NCI-H446 (cell line): ENCODE results near the gene FBLIM1.
A peak's percentile ranks its signal among the peaks of the same experiment; 100 is the strongest.
"Not testable (repeated sequence)": the region's sequence is repeated elsewhere in the genome, so short reads cannot be mapped to it uniquely, and the experiment has no call there.

Source experiments
- DNase-seq, 2 experiments: peaks; one replicate each; lab custom pipeline; 2025; lab: John Stamatoyannopoulos, UW

Gene FBLIM1

DNA sequence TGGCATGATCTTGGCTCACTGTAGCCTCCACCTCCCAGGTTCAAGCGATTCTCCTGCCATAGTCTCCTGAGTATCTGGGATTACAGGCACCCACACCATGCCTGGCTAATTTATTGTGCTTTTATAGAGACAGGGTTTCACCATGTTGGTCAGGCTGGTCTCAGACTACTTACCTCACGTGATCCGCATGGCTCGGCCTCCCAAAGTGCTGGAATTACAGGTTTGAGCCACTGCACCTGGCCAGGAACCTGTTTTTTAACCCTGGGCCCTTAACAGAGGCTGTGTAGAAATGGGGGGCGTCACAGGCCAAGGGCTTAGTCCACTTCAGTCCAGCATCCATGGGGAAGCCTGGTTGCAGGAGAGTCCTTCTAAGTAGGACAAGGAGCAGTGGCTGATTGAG lies 9.3 kb downstream of the FBLIM1 start:
- no peak for DNase-seq

DNA sequence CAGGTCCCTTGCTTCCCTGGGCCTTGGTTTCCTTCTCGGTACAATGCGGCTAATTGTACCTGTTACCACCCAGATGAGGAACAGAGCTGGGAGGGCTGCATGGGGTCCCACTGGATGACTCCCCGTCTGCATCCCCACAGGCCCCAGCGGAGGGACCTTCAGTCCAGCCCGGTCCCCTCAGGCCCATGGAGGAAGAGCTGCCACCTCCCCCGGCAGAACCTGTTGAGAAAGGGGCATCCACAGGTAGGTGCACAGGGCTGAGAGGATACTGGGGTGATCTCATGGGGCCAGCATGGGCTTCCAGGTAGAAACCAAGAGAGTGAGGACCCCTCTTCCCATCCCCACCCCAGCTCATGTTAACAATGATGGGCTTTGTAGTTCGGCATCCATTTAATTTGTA lies 9.8 kb downstream of the FBLIM1 start:
- no peak for DNase-seq

GRCh38 chr1:15770313-15770962 lies 11.8 kb downstream of the FBLIM1 start:
- no peak for DNase-seq

GRCh38 chr1:15771836-15772515 lies 13.4 kb downstream of the FBLIM1 start:
- DNase-seq = no peak

- no peak for DNase-seq
Observed at GRCh38 chr1:15775706-15776105, 17.1 kb downstream of the FBLIM1 start.

GRCh38 chr1:15777909-15778707 lies 19.5 kb downstream of the FBLIM1 start:
- no peak for DNase-seq

DNA sequence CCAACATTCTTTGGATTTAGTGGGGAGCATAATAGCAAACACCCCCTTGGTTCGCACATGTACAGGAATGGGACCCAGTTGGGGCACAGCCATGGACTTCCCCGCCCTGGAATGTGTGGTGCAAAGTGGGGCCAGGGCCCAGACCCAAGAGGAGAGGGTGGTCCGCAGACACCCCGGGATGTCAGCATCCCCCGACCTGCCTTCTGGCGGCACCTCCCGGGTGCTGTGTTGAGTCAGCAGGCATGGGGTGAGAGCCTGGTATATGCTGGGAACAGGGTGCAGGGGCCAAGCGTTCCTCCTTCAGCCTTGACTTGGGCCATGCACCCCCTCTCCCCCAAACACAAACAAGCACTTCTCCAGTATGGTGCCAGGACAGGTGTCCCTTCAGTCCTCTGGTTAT lies 27.1 kb downstream of the FBLIM1 start:
- DNase-seq = no peak

DNA sequence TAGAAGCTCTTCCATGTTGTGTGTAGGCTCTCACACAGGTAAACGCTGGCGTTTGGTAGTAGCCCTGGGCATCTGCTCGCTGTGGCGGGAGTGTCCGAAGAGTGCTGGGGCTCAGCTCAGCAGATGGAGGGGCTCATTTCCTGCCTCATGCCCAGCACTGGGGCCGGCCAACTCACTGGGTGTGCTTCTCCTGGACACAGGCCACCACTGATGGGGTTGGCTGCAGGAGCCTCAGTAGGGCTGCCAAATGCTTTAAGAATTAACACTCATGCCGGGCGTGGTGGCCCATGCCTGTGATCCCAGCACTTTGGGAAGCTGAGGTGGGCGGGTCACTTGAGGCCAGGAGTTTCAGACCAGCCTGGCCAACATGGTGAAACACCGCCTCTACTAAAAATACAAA lies 28.0 kb downstream of the FBLIM1 start:
- DNase-seq = no peak

- no peak for DNase-seq
Observed at GRCh38 chr1:15788624-15789301, 30.2 kb downstream of the FBLIM1 start.

GRCh38 chr1:15796086-15796462 lies 37.5 kb downstream of the FBLIM1 start:
- DNase-seq = no peak

- DNase-seq = no peak
Observed at GRCh38 chr1:15797614-15798390, 39.2 kb downstream of the FBLIM1 start.

DNA sequence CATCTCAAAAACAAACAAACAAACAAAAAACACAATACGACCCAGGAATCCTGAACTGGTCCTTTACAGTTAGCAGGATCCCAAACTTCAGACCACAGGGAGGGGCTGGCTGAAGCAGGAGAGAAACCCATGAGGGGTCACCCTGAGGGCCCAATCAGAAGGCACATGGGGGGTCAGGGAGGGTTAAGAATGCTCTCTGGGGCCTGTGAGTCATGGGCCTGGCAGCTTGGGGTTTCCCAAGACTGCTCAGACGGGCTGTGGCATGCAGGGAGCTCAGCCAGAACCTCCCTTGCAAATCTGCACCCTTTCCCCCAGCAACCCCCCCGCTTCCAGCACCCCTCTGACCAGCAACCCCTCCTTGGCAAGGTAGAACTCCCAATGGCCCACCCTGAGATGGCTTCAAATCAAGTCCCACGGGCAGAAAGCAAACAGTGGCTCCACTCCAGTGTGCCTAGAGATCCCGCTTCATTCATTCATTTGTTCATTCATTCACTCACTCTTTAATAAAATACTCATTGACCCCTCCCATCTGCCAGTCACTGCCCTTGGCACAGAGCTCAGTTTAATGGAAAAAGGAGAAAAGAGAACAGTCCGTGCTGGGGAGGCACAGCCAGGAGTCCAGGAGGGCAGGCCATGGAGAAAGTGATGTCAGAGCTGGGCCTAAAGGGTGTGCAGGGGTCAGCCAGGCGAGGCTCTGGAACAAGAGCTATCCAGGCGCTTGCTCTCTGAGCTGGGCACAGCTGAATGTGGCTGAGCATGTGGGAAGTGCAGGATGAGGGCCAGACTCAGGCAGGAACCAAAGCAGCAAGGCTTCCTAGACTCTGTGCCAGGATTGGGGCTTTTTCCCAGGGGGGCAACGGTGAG lies 40.6 kb downstream of the FBLIM1 start:
- DNase-seq = no peak

DNA sequence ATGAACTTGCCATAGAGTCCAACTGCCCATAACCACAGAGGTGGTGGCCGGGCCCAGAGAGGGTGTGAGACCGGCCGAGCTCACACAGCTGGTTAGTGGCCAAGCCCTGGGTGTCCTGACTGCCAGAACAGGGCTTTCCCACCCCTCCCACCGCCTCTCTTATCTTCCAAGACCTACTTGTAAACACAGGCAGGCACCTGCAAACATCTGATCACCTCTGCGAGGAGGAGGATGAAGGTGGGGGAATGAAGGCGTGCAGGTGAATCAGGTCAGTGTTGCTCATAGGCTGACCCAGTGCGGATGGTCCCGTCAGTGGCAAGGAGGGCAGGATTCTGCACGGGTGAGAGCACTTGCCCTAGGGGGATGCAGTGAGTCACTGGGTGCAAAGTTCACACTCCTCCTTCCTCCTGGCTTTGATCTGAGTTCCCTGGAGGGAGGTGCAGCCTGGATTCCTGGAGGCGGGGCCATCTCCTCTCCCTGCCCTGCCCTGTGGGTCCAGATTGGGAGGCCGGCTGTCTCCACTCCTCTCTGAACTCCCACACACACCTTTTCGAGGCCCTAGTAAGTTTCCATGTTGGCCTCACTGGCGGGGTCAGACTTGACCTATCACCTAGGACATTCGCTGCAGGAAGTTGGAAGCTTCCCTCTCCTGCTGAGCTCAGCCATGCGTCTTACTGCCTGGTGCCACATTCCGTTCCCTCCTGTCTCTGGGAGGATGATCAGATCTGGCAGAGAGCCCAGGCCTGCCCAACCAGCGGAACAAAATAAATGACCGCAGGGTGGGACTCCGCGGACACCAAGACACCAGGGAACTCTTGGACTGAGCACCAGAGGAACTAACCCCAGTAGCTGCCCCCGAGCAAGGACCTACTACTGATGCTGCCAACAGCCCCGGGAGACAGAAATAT lies 41.6 kb downstream of the FBLIM1 start:
- no peak for DNase-seq

DNA sequence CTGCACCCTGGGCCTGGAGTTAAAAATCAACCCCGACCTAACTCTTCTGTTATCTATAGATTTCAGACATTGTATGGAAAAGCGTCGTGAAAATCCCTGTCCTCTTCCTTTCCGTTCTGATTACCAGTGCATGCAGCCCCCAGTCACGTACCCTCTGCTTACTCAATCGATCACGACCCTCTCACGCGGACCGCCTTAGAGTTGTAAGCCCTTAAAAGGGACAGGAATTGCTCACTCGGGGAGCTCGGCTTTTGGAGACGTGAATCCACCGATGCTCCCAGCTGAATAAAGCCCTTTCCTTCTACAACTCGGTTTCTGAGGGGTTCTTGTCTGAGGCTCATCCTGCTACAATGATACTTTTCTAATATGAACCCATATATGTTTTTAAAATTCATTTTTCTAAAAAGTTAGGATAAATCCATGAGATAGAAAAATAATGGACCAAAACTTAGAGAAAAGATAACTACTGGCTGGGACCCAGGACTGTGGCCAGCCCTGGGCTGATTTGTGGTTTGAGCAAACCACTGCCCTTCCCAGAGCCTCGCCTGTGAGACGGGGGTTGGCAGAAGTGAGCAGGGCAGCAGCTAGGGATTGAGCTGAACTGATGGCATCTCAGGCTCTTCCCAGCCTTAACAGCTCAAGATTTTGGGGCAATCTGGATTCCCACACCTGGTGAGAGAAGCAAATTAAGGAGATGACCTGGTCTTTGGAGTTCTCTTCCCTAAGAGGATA lies 43.8 kb downstream of the FBLIM1 start:
- DNase-seq = no peak

DNA sequence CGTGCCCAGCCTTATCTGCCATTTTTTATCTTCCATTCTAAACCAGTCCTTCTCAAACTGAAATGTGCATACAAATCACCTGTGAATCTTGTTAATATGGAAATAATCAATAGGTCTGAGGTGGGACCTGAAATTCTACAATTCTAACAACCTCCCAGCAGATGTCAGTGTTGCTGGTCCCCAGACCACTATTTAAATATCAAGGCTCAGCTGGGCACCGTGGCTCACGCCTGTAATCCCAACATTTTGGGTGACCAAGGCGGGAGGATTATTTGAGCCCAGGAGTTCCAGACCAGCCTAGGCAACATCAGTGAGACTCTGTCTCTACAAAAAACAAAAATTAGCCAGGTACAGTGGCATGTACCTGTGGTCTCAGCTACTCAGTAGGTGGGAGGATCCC lies 44.8 kb downstream of the FBLIM1 start:
- DNase-seq = peak in 1 of 2 experiments; percentile 33

DNA sequence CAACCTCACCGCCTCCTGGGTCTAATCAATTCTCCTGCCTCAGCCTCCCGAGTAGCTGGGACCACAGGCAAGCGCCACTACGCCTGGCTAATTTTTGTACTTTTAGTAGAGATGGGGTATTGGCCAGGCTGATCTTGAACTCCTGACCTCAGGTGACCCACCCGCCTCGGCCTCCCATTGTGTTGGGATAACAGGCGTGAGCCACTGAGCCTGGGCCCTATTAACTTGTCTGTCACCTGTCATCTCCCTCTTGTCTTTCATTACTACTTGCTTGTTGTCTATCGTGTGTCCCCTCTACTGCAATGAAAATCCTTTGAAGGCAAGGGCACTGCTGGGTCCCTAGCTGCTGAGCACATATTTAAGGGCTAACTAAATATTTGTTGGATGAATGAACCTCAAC lies 45.5 kb downstream of the FBLIM1 start:
- DNase-seq = no peak

DNA sequence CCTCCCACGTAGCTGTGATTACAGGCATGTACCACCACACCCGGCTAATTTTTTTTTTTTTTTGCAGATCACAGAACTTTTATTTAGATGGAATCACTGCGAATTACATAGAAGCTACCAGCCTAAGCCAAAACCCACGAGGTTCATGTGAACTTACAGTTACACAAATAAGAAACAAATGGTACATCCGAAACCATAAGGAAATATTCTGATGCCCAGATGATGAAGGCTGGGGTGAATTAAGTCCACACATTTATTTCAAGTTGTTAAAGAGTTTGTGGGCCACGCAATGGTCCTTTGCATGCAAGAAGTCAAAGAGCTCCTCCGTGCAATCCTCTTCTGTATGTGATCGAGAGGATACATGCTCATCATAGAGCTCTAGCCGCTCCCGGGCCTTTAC lies 48.5 kb downstream of the FBLIM1 start:
- no peak for DNase-seq

DNA sequence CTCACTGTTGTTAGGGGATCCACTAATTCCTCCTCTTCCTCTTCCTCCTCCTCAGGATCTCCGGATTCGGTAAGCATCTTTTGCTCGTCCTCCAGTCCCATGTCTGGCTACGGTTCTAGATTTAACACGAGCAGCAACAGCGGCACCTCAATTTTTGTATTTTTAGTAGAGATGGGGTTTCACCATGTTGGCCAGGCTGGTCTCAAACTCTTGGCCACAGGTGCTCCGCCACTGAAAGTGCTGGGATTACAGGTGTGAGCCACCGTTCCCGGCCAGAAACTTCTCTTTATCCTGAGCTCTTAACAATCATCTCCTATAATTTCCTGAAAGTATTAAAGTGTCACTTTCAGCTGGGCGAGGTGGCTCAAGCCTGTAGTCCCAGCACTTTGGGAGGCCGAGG lies 49.0 kb downstream of the FBLIM1 start, which contains the start of gene UQCRHL:
Gene UQCRHL (minus strand): TSS at position 101 of the 400 bp plus-strand sequence. CDS start 0 bp downstream, at position 101.
- not testable (repeated sequence) for DNase-seq

DNA sequence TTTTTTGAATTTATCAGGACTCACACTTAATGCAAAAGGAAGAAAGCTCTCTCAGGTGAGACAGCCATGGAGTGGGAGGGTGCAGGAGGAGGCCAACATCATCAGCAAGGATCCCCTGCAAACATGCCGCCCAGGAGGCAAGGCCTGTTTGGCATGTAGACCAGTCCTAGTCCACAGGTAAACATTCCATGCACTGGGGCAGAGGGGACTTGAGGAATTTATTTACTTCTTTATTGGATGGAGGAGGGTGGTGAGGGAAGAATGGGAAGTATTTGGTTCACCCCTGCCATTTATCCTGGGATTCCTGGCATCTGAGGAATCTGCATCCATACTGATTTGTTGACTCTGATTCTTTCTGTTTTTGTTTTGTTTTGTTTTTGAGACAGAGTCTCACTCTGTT lies 50.4 kb downstream of the FBLIM1 start:
- DNase-seq = no peak
